ENCODE data around the gene LRRC23.

- TF ChIP-seq CTCF (IDR thresholded peaks at IDR 0.05; ENCODE audit: poor library complexity, severe bottlenecking) (no peak), RAD21 (conservative IDR thresholded peaks at IDR 0.05) (no peak), REST (IDR thresholded peaks at IDR 0.05; ENCODE audit: borderline replicate concordance) (no peak), MXI1 (conservative IDR thresholded peaks at IDR 0.05; ENCODE audit: poor library complexity, severe bottlenecking) (no peak), POLR2AphosphoS5 (IDR thresholded peaks at IDR 0.05) (no peak), TAF1 (IDR thresholded peaks at IDR 0.05; ENCODE audit: low read depth) (no peak), EP300 (conservative IDR thresholded peaks at IDR 0.05; ENCODE audit: poor library complexity, severe bottlenecking) (no peak), SMC3 (conservative IDR thresholded peaks at IDR 0.05; ENCODE audit: poor library complexity) (no peak)
These were observed 29.5 kb downstream of the LRRC23 start for GRCh38 chr12:6934110-6934509.

All from neural cell (in vitro differentiated cells).